ENCODE data around the gene TMC1.

The TMC1 gene

DNA sequence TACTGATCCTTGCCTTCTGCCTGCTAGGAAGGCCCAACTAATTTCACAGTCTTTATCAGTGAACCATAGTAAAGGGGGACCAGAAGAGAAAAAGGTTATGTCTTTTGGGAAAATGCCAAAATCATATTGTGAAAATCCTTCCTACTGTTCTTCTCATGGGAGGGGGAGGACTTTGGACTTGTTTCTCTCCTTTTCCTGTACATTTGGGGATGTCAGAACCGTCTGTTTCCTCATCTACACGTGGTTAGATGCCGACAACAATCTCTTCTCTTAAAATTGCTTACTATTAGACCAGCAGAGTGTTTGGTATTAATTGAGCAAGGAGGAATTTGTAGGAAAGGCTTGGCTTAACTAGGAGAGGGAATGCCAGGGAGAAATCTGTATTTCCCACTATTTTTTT lies 77.2 kb downstream of the TMC1 start:
- Histone ChIP-seq H3K9ac (ENCODE audit: low read depth in 1 of 2, low read length in 2 of 2) (no peak overlapping the region), H3K9me3 (ENCODE audit: control insufficient read depth in 1 of 2, low read length in 2 of 2) (no peaks in the 10 kb centered on the region)

DNA sequence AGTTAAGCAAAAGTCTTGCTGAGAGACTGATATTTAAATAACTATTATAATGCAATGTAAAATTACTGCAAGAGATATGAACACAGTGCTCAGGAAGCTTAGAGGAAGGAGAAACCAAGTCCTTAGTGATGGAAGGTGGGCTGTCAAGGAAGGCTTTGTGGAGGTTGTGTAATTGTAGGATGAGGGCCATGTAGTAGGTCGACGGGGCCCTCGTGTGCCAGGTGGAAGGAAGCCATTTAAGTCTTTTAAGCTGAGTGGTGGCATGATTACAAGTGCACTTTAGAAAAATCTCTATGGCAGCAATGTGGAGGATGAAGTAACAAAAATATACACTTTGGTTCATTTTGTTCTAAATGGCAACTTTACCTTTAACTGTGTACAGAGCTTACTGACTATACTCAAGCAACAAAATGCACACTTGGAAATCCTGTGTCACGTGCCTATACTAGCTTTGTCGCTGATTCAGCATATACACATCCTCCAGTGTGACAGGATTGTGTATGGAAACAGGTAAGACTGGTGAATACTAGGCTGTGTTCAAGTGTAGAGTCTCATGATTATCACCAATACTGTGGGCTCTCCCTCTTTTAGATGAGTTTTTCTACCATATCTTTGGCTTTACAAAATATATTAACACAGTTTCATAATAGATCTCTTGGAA lies 78.6 kb downstream of the TMC1 start:
- H3K27ac ChIP-seq (ENCODE audit: low read depth, low read length), result no peak overlapping the region
- no peaks in the 10 kb centered on the region for H3K36me3 ChIP-seq (ENCODE audit: control insufficient read depth in 1 of 2, insufficient read depth in 2 of 2, low read length in 2 of 2)
- no peak overlapping the region for H3K4me3 ChIP-seq (ENCODE audit: low read depth in 1 of 2, low read length in 2 of 2)
- no peak overlapping the region for H3K9ac ChIP-seq (ENCODE audit: low read depth in 1 of 2, low read length in 2 of 2)
- H3K27me3 ChIP-seq (ENCODE audit: control insufficient read depth in 1 of 2, insufficient read depth in 2 of 2, low read length in 2 of 2), result no peaks in the 10 kb centered on the region
- peaks cover 3 to 5% of the 10 kb centered on the region in 2 donors for H3K4me1 ChIP-seq (ENCODE audit: control insufficient read depth in 1 of 2, insufficient read depth in 2 of 2, low read length in 2 of 2)
- no peaks in the 10 kb centered on the region for H3K9me3 ChIP-seq (ENCODE audit: control insufficient read depth in 1 of 2, low read length in 2 of 2)

More for the DNA sequence above, 77.2 kb downstream of the TMC1 start:
- no peaks in the 10 kb centered on the region for H3K36me3 ChIP-seq (ENCODE audit: control insufficient read depth in 1 of 2, insufficient read depth in 2 of 2, low read length in 2 of 2)
- peaks cover 3 to 5% of the 10 kb centered on the region in 2 donors for H3K4me1 ChIP-seq (ENCODE audit: control insufficient read depth in 1 of 2, insufficient read depth in 2 of 2, low read length in 2 of 2)
- no peak overlapping the region for H3K27ac ChIP-seq (ENCODE audit: low read depth, low read length)
- H3K4me3 ChIP-seq (ENCODE audit: low read depth in 1 of 2, low read length in 2 of 2), result no peak overlapping the region
- H3K27me3 ChIP-seq (ENCODE audit: control insufficient read depth in 1 of 2, insufficient read depth in 2 of 2, low read length in 2 of 2), result no peaks in the 10 kb centered on the region

DNA sequence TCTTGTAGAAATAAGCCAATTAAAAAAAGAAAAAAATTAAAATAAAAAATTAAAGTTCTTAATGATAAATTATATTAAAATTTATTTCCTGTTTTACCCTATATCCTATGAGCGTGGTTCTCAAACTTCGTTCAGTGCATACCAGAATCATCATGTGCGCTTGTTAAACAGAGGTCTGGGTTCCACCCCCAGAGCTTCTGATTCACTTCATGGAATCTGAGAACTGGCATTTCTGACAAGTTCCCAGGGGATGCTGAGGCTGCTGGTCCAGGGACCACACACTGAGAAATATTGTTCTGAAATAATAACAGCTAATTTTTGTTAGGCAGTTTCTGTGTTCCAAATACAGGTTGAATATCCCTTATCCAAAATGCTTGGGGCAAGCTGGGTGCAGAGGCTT lies 79.3 kb downstream of the TMC1 start:
- Histone ChIP-seq H3K9me3 (ENCODE audit: control insufficient read depth in 1 of 2, low read length in 2 of 2) (no peaks in the 10 kb centered on the region), H3K36me3 (ENCODE audit: control insufficient read depth in 1 of 2, insufficient read depth in 2 of 2, low read length in 2 of 2) (no peaks in the 10 kb centered on the region), H3K9ac (ENCODE audit: low read depth in 1 of 2, low read length in 2 of 2) (no peak overlapping the region), H3K27ac (ENCODE audit: low read depth, low read length) (no peak overlapping the region), H3K4me3 (ENCODE audit: low read depth in 1 of 2, low read length in 2 of 2) (no peak overlapping the region), H3K27me3 (ENCODE audit: control insufficient read depth in 1 of 2, insufficient read depth in 2 of 2, low read length in 2 of 2) (no peaks in the 10 kb centered on the region), H3K4me1 (ENCODE audit: control insufficient read depth in 1 of 2, insufficient read depth in 2 of 2, low read length in 2 of 2) (peaks cover 3 to 5% of the 10 kb centered on the region in 2 donors)

DNA sequence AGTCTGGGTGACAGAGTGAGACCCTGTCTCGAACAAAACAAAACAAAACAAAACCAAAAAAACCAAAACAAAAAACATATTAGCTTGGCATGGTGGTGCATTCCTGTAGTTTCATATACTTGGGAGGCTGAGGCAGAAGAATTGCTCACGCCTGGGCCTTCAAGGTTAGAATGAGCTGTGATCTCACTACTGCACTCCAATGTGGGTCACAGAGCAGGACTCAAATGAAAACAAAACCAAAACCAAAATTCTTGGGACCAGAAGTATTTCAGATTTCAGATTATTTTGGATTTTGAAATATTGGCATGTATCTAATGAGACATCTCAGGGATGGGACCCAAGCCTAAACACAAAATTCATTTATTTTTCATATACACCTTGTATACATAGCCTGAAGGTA lies 80.2 kb downstream of the TMC1 start:
- H3K27ac ChIP-seq (ENCODE audit: low read depth, low read length), result no peak overlapping the region
- no peaks in the 10 kb centered on the region for H3K9me3 ChIP-seq (ENCODE audit: control insufficient read depth in 1 of 2, low read length in 2 of 2)
- no peaks in the 10 kb centered on the region for H3K36me3 ChIP-seq (ENCODE audit: control insufficient read depth in 1 of 2, insufficient read depth in 2 of 2, low read length in 2 of 2)
- peaks cover 3 to 5% of the 10 kb centered on the region in 2 donors for H3K4me1 ChIP-seq (ENCODE audit: control insufficient read depth in 1 of 2, insufficient read depth in 2 of 2, low read length in 2 of 2)
- H3K4me3 ChIP-seq (ENCODE audit: low read depth in 1 of 2, low read length in 2 of 2), result no peak overlapping the region
- H3K27me3 ChIP-seq (ENCODE audit: control insufficient read depth in 1 of 2, insufficient read depth in 2 of 2, low read length in 2 of 2), result no peaks in the 10 kb centered on the region
- no peak overlapping the region for H3K9ac ChIP-seq (ENCODE audit: low read depth in 1 of 2, low read length in 2 of 2)

DNA sequence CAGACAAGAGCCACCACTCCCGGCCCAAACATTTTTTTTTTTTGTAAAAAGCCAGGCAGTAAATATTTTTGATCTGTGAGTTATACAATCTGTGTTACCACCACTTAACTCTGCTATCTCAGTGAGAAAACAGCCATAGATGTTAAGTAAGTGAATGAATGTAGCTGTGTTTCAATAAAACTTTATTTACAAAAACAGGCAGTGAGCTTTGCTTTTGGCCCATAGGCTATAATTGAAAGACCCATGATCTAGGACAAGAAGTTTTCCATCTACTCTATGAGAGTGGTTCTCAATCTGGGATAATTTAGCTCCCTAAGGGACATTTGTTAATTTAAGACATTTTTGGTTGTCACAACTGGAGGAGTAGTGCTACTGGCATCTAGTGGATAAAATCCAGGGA lies 91.0 kb downstream of the TMC1 start:
- Histone ChIP-seq H3K9me3 (ENCODE audit: control insufficient read depth in 1 of 2, low read length in 2 of 2) (no peaks in the 10 kb centered on the region), H3K9ac (ENCODE audit: low read depth in 1 of 2, low read length in 2 of 2) (no peak overlapping the region), H3K4me3 (ENCODE audit: low read depth in 1 of 2, low read length in 2 of 2) (no peak overlapping the region), H3K36me3 (ENCODE audit: control insufficient read depth in 1 of 2, insufficient read depth in 2 of 2, low read length in 2 of 2) (no peaks in the 10 kb centered on the region), H3K4me1 (ENCODE audit: control insufficient read depth in 1 of 2, insufficient read depth in 2 of 2, low read length in 2 of 2) (no peaks in the 10 kb centered on the region), H3K27ac (ENCODE audit: low read depth, low read length) (no peak overlapping the region), H3K27me3 (ENCODE audit: control insufficient read depth in 1 of 2, insufficient read depth in 2 of 2, low read length in 2 of 2) (no peaks in the 10 kb centered on the region)

DNA sequence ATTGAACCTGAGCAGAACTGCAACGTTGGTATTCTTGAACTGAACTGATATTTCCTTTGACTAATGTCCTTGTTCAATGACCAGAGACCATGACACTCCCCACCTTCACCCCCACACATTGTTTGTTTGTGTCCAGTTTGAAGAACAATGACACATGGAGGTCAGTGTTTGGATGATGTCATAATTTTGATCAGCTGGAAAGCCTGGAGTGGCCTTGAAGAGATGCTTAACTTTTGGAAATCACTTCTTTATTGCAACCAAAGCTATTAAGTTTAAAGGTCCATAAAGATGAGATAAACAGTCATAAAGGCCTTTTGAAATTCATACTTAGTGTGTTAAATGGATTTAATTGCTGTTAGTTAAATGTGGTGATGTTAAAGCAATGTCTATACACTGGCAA lies 92.7 kb downstream of the TMC1 start:
- no peak overlapping the region for H3K4me3 ChIP-seq (ENCODE audit: low read depth in 1 of 2, low read length in 2 of 2)
- no peaks in the 10 kb centered on the region for H3K4me1 ChIP-seq (ENCODE audit: control insufficient read depth in 1 of 2, insufficient read depth in 2 of 2, low read length in 2 of 2)
- H3K27me3 ChIP-seq (ENCODE audit: control insufficient read depth in 1 of 2, insufficient read depth in 2 of 2, low read length in 2 of 2), result no peaks in the 10 kb centered on the region
- no peak overlapping the region for H3K27ac ChIP-seq (ENCODE audit: low read depth, low read length)
- H3K9me3 ChIP-seq (ENCODE audit: control insufficient read depth in 1 of 2, low read length in 2 of 2), result no peaks in the 10 kb centered on the region
- H3K9ac ChIP-seq (ENCODE audit: low read depth in 1 of 2, low read length in 2 of 2), result no peak overlapping the region
- no peaks in the 10 kb centered on the region for H3K36me3 ChIP-seq (ENCODE audit: control insufficient read depth in 1 of 2, insufficient read depth in 2 of 2, low read length in 2 of 2)

DNA sequence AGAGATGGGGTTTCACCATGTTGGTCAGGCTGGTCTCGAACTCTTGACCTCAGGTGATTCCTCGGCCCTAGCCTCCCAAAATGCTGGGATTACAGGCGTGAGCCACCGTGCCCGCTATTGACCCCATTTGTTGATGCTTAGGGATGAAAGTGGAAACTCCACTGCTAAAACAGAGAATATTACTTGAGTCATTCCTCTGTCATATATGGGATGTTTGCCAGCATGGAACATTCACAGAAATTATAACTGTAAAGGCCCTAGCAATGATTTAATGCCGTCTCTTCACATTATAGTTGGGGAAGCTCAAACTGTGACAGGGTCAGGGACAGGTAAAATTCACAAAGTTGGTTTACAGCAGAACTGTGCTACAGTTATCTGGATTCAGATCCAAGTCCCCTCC lies 94.5 kb downstream of the TMC1 start:
- H3K36me3 ChIP-seq (ENCODE audit: control insufficient read depth in 1 of 2, insufficient read depth in 2 of 2, low read length in 2 of 2), result no peaks in the 10 kb centered on the region
- H3K27ac ChIP-seq (ENCODE audit: low read depth, low read length), result no peak overlapping the region
- H3K9ac ChIP-seq (ENCODE audit: low read depth in 1 of 2, low read length in 2 of 2), result no peak overlapping the region
- no peak overlapping the region for H3K4me3 ChIP-seq (ENCODE audit: low read depth in 1 of 2, low read length in 2 of 2)
- H3K4me1 ChIP-seq (ENCODE audit: control insufficient read depth in 1 of 2, insufficient read depth in 2 of 2, low read length in 2 of 2), result no peaks in the 10 kb centered on the region
- H3K27me3 ChIP-seq (ENCODE audit: control insufficient read depth in 1 of 2, insufficient read depth in 2 of 2, low read length in 2 of 2), result no peaks in the 10 kb centered on the region
- H3K9me3 ChIP-seq (ENCODE audit: control insufficient read depth in 1 of 2, low read length in 2 of 2), result no peaks in the 10 kb centered on the region

DNA sequence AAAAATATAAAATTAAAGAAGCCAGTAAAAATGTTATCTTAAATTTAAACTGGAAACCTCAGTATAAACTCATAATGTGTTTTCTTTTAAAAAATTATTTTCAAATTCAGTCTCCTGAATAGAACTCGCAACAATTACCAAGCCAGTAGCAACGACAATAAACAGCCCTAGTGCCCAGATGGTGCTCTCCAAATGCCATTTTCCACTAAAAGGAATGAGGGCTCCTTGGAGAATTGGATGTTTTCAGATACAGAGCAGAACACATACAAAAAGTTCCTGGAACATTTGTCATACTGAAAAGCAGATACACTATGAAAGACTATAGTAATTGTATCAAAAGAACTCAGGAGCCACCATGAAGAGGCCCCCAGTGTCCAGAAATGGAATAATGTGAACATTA lies 97.4 kb downstream of the TMC1 start:
- Histone ChIP-seq H3K27ac (ENCODE audit: low read depth, low read length) (no peak overlapping the region), H3K27me3 (ENCODE audit: control insufficient read depth in 1 of 2, insufficient read depth in 2 of 2, low read length in 2 of 2) (no peaks in the 10 kb centered on the region), H3K4me3 (ENCODE audit: low read depth in 1 of 2, low read length in 2 of 2) (no peak overlapping the region), H3K4me1 (ENCODE audit: control insufficient read depth in 1 of 2, insufficient read depth in 2 of 2, low read length in 2 of 2) (no peaks in the 10 kb centered on the region), H3K36me3 (ENCODE audit: control insufficient read depth in 1 of 2, insufficient read depth in 2 of 2, low read length in 2 of 2) (no peaks in the 10 kb centered on the region), H3K9me3 (ENCODE audit: control insufficient read depth in 1 of 2, low read length in 2 of 2) (no peaks in the 10 kb centered on the region), H3K9ac (ENCODE audit: low read depth in 1 of 2, low read length in 2 of 2) (no peak overlapping the region)

DNA sequence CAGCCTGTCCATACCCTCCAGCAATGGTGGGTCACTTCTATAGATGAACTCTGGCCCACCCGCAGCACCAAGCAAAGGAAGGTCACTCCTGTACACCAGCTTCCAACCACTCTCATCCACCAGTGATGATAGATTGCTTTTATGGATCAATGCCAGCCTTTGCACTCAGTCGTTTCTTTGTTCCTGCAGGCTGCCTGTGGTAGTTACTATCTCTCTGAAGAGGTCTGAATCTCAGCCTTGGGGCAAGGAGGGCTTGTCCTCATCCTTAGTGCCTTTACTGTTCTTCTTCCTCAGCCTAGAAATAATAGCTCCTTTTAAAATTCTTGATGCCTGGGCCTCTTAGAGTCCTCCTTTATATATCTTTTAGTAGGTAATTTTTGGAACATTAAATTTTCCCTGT lies 100.8 kb downstream of the TMC1 start:
- H3K4me1 ChIP-seq (ENCODE audit: control insufficient read depth in 1 of 2, insufficient read depth in 2 of 2, low read length in 2 of 2), result no peaks in the 10 kb centered on the region
- no peak overlapping the region for H3K9ac ChIP-seq (ENCODE audit: low read depth in 1 of 2, low read length in 2 of 2)
- H3K36me3 ChIP-seq (ENCODE audit: control insufficient read depth in 1 of 2, insufficient read depth in 2 of 2, low read length in 2 of 2), result no peaks in the 10 kb centered on the region
- H3K9me3 ChIP-seq (ENCODE audit: control insufficient read depth in 1 of 2, low read length in 2 of 2), result no peaks in the 10 kb centered on the region
- no peaks in the 10 kb centered on the region for H3K27me3 ChIP-seq (ENCODE audit: control insufficient read depth in 1 of 2, insufficient read depth in 2 of 2, low read length in 2 of 2)
- H3K4me3 ChIP-seq (ENCODE audit: low read depth in 1 of 2, low read length in 2 of 2), result no peak overlapping the region
- no peak overlapping the region for H3K27ac ChIP-seq (ENCODE audit: low read depth, low read length)

DNA sequence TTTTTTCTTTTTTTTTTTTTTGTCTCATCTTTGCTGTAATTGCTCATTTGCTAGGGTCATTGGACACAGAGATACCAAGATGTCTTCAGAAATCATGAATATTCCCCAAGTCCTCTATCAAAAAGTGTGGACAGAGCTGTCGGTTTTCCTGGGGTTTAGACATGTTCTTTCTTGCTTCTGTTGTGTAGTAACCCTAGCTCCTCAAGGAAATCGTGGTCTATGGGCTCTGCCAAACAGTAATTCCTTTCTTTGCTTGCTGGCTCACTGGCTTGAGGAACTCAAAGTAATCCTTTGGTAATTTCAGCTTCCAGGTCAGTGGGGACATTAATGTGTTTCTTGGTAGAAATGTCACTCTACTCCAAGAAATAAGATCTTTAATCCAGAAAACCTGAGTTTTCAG lies 101.7 kb downstream of the TMC1 start:
- Histone ChIP-seq H3K9ac (ENCODE audit: low read depth in 1 of 2, low read length in 2 of 2) (no peak overlapping the region), H3K4me3 (ENCODE audit: low read depth in 1 of 2, low read length in 2 of 2) (no peak overlapping the region), H3K4me1 (ENCODE audit: control insufficient read depth in 1 of 2, insufficient read depth in 2 of 2, low read length in 2 of 2) (no peaks in the 10 kb centered on the region), H3K9me3 (ENCODE audit: control insufficient read depth in 1 of 2, low read length in 2 of 2) (no peaks in the 10 kb centered on the region), H3K27ac (ENCODE audit: low read depth, low read length) (no peak overlapping the region), H3K36me3 (ENCODE audit: control insufficient read depth in 1 of 2, insufficient read depth in 2 of 2, low read length in 2 of 2) (no peaks in the 10 kb centered on the region), H3K27me3 (ENCODE audit: control insufficient read depth in 1 of 2, insufficient read depth in 2 of 2, low read length in 2 of 2) (no peaks in the 10 kb centered on the region)

DNA sequence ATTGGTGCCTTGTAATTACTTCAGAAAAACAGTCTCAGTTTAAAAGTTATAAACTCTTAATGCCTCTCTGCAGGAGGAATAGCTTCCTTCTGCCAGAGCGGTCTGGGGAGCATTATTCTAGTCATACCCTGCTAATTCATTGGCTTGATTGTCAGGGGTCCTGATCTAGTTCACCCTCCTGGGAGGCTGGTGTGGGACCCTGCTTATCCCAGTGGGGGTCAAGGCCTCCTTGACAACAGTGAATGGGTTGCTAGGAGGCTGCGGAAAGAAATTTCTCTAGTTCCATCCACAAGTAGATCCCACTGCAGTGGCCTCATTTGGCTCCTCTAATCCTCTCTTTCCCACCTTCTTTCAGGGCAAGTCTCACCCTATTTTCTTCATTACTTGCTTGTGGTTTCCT lies 105.7 kb downstream of the TMC1 start:
- Histone ChIP-seq H3K27me3 (ENCODE audit: control insufficient read depth in 1 of 2, insufficient read depth in 2 of 2, low read length in 2 of 2) (no peaks in the 10 kb centered on the region), H3K9me3 (ENCODE audit: control insufficient read depth in 1 of 2, low read length in 2 of 2) (no peaks in the 10 kb centered on the region), H3K4me1 (ENCODE audit: control insufficient read depth in 1 of 2, insufficient read depth in 2 of 2, low read length in 2 of 2) (no peaks in the 10 kb centered on the region), H3K4me3 (ENCODE audit: low read depth in 1 of 2, low read length in 2 of 2) (no peak overlapping the region), H3K9ac (ENCODE audit: low read depth in 1 of 2, low read length in 2 of 2) (no peak overlapping the region), H3K27ac (ENCODE audit: low read depth, low read length) (no peak overlapping the region), H3K36me3 (ENCODE audit: control insufficient read depth in 1 of 2, insufficient read depth in 2 of 2, low read length in 2 of 2) (no peaks in the 10 kb centered on the region)

All from duodenal mucosa (tissue), 2 donors.